HuH-7 (cell line): ENCODE measurements around the gene RECQL5.
A peak's percentile ranks its signal among the peaks of the same experiment; 100 is the strongest.

Source experiments
- DNase-seq: peaks from one replicate; pipeline ENCODE4 v3.0.0; 2011; ENCODE audit warnings: low spot score

RECQL5 gene

DNA sequence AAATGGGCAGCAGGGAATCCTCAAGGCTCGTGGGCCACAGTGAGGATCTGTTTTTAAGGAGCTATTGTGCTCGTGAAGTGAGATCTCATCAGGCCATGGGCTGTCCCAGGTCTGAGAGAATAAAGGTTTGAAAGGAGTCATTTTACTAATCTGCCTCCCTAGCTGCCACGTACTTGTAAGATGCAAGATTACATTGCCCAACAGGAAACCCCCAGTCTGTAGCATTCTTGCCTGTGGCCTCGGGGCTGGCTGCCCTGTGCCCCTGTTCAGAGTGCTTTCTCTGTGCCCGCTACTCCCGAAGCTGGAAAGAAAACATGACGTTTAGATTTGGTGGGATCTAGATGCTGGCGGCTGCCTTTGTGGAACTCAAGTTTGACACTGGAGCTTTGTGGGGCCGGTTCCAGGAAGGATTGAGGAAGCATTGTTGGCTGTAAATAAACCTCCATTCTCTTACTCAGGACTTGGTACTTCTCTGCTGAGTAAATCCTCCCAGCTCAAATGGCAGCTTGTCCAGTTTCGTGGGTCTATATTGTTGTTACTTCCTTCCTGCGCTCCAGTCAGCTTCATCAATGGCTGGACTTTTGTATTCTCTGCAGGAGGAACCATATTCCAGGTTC, 21.4 kb upstream of the RECQL5 start:
- no peak for DNase-seq

DNA sequence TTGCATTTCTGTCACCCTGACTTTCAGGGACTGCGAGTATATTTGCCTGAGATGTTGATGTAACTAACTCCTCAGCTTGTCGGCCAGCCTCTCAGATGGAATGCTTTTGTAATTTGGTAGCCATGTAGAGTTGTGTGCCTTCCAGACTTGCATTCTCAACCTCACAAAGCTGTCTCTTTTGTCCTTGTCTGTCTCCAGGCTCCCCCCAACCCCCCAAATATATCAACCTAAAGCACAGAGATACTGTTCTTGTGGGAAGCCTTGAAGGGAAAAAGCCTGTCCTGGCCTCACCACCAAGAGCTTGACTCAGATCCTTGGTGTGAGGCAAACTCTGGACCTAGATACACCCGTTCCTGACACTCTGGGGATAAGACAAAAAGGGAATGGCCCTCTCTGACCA, 18.5 kb upstream of the RECQL5 start:
- DNase-seq, result no peak

DNA sequence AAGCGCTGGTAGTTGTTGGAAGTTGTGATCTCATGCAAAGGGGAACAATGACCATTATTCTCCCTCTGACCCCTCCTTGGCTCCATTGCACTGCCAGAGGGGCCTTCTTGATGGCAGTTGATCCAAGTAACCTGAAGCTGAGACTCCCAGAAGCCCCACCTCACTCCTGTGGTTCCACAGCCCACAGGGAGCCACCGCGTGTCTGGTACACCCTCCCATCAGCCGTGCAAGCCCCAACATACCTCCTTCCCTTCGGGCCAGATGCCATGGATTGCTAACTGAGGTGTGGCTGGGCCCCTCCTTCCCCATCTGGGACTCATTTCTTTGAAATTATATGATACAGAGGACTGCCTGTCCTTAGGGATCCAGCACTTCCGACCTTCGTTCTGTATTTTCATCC, 18.0 kb upstream of the RECQL5 start:
- DNase-seq, result no peak

DNA sequence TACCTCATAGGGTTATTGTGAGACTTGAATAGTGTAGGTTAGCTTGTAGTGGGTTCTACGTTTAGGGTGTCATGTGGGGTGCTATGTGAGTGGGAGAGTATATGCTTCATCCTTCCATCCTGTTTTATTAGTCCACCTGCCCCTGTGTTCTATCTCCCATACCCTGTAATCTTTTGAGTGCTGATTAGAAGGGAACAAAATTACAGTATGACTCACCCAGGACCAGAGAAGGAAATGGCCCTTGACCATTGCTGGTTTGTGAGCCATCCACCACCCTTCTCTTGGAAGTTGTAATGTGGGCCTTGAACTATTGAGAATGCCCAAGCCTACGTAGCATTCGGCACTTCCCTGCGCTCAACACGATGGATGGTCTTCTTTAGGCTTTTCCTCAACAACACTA, 17.3 kb upstream of the RECQL5 start:
- no peak for DNase-seq

DNA sequence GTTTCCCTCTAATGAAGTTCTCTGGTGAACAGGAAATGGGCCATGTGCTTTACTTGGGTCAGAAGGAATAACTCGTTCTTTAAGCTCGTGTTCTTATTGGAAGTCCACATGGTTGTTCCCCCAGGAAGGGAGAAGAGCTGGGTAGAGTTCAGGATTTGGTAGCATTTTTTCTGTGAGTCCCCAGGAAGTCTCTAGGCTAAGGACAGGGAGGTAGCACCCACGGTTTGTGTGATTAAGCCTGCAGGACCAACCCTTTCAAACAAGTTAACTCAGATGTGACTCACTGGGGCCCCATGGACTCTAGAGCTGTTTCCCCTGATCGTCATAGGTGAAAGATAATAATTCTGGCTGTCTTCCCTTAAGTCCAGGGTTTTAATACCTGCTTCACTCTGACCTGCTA, 16.6 kb upstream of the RECQL5 start:
- DNase-seq, result no peak

DNA sequence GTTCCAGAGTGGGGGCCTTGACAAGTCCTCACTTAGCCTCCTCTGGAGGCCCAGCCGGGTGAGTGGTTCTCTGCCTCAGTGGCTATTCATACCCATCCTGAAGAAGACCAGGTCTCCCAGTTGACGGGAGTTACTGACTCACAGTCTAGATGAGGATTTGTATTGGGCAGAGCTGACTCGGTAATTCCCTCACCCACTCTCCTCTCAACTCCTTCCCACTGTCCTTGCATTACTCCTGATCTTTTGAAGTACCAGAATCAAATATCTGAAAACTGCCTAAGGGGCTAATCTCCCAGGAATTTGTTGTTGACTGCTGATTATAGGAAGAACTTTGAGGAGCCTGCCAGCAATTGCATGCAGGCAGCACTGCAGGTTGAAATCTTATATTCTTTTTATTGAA, 14.3 kb upstream of the RECQL5 start:
- no peak for DNase-seq

DNA sequence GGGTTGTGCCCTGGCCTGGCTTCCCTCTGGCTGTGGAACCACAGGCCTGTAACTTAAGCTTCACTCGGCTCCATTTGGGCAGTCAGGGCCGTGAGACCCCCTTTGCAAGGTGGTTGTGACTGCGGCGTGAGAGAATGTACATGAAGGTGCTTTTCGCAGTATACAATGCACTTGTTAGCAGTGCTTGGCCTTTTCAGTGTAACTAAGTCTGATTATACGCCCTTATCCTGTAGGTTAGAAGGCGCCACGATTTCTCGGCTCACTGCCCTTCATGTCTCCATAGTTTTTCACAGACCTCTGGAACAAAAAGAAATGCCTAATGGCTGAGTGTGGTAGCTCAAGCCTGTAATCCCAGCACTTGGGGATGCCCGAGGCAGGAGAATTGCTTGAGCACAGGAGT, 13.5 kb upstream of the RECQL5 start:
- DNase-seq, result no peak

DNA sequence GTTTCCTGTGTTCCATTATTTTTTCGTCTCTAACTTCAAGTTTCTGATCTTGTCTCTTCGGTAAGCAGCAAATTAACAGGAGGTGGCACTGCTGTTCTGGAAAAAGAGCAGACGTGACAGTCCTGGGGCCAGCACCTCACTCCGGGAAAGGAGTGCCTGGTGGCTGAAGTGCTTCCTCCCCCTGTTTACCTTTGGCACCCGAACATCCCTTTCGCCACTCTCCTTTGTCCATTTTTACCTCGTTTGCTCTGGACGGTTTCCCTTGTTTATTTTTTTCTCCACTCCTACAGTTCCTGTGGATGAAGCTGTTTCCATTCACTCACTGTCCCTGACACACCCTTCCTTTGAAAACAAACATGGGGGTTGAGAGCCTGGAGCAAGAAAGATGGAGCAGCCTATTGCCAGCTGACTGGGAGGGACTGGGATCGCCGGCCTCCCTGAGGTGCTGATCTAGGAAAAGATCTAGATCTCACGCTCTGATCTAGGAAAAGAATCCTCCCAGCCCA, 12.8 kb upstream of the RECQL5 start:
- no peak for DNase-seq

DNA sequence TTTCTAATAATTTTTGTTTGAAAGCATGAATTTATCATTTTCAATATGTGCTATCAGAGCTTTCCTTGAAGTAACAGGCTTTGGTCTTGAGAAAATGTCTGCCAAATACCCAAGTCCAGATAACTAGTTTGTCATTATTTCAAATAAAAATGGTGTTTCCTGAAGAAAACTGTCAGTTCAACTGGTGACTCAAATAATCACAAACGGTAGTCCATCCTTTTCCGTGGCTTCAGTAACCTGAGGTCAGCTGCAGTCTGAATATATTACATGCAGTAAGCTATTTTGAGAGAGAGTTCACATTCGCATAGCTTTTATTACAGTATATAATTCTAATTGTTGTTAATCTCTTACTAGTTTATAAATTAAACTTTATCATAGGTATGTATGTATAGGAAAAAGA, 9.5 kb upstream of the RECQL5 start:
- no peak for DNase-seq

DNA sequence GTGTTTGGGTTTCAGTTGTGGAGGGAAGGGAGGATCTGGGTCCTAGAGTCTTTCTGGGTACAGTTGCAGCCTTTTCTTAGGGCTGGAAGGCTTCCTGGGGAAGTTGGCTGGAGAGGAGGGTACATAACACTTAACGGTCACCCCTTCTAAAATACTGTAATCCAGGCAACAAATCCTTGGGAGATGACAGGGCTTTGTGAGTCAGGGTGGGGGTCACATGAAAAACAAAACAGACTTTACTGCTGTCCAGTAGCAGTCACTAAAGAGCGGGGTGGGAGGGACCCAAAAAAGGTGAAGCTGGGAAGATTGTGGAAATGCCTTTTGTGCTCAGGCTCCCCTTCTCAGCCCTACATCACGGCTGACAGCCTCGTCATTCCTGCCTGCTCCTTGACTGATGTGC, 6.5 kb upstream of the RECQL5 start:
- DNase-seq, result no peak

DNA sequence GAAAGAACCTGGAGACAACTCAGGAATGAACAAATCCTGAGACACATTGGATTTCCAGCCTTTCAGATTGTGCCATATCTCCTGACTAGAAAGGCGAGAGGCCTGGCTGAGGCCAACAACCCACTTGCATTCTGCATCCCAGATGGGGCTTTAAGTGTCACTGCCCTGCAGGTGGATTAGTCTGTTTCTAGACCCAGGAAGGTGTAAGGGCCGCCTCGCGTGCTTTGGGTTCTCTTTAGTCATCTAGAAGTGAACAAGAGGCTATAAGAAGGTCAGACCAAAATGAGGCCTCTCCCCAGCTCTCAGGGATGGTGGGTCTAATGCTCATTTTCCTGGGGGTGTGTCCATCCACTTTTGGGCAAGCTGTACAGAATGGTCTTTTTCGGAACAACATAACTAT, 5.1 kb upstream of the RECQL5 start:
- no peak for DNase-seq

DNA sequence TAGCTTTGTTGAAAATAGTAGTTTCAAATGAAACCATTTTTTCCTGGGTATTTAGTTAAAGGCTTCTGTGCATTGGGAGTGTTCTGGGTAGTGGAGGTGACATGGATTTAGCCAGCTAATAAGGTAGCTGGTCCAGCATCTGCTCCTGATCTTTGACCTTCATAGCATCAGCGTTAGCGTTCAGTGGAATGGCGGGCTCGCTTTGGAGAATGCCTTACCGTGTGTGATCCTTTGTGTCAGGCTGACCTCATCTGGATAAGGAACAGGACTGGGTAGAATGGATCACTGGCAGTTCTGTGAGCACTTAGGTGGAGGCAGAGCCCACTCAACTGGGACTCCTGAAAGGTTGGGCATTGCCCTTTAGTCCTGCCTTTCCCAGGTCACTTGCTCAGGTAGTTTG, 3.9 kb upstream of the RECQL5 start:
- no peak for DNase-seq

DNA sequence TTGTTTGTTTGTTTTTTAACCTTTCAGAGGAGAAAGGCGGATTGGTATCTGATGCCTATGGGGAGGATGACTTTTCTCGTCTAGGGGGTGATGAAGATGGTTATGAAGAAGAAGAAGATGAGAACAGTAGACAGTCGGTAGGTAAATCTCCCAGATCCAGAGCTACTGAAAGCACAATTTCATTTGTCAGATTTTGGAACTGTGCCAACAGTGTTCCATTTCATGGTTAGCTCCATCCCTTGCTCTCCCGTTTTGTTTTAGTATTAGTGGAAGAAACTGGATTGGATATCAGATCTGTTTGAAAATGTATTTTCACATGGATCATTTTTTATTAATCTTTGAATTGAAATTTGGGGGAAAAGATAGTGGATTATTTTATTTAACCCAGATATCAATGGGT, 1.5 kb upstream of the RECQL5 start:
- no peak for DNase-seq

DNA sequence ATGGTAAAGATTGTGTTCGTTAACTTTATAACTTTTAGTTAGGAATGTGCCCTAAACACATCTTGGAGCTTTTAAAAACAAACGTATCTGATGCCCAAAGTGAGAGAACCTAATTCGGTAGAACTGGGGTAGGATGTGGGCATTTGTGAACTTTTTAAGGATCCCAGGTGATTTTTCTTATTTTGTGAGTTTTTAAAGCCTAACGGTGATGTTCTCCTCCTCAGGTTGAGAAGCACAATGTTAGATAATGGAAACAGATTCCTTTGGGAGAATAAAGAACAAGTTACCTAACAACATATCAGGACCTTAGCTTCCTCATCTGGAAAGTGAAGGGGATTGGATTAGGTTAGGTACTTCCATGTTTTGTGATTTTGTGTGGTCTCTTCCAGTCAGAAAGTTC, 871 bp upstream of the RECQL5 start:
- DNase-seq, result no peak

DNA sequence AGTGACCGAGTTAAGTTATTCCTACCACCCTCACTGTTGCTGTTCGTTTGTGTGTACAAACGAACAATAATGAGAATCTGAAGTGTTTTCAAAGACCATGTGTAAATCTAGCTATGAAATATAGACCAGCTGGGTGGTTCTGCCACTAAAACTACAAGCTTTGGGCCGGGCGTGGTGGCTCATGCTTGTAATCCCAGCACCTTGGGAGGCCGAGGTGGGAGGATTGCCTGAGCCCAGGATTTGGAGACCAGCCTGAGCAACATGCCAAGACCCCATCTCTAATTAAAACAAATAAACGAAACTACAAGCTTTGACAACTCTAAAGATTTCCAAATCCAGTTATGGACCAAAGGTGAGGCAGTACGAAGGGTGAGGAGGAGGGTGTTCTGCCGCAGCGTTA, 973 bp downstream of the RECQL5 start:
- DNase-seq, result no peak

DNA sequence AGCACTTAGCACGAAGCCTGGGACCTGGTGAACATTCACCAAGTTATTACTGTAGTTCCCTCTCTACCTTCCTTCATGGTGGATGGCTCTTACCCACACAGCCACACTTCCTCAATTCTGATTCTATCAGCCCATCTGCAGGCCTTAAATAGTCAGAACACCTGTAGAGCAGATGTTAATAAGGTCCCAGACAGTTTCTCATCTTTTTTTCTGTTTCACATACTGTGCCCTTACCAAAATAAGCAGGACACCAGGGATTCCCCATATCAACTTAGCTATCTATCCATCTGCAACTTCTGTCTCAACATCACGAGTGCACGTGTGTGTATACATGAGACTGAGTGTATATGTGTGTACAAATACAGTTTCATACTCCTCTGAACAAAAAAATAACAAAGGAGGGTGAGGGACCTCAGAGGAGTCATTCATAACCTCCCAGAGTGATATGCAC, 2.8 kb downstream of the RECQL5 start:
- DNase-seq, result no peak

DNA sequence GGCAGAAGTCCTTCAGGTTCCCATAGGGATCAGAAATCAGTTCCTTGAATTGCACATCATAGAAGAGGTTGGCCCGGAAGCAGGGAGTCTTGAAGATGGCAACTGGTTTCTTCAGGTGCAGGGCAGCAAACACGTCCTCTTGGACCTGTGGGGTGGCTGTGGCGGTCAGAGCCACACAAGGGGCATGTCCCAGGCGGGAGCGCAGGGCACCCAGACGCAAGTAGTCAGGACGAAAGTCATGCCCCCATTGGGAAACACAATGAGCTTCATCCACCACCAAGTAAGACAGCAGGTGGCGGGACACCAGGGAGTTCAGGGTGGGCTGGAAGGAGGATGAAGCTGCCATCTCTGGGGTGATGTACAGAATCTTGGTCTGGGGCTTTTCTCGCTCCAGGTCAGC, 4.4 kb downstream of the RECQL5 start:
- no peak for DNase-seq

DNA sequence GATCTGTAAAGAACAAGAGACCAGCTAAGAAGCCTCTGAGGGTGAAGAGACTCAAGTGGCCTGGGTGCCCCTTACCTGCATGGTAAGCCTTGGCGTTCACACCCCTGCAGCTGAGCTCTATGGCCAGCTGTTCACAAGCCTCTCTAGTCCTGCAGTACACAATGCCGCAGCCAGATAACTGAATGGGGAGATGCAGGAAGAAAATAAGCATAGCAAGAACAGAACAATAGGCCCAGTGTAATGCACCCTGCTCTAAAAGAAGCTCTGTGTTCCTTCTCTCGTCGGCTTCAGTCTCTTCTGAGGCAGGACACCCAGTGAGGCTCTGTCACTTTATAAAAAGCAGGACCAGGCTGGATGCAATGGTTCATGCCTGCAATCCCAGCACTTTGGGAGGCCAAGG, 5.4 kb downstream of the RECQL5 start:
- no peak for DNase-seq

DNA sequence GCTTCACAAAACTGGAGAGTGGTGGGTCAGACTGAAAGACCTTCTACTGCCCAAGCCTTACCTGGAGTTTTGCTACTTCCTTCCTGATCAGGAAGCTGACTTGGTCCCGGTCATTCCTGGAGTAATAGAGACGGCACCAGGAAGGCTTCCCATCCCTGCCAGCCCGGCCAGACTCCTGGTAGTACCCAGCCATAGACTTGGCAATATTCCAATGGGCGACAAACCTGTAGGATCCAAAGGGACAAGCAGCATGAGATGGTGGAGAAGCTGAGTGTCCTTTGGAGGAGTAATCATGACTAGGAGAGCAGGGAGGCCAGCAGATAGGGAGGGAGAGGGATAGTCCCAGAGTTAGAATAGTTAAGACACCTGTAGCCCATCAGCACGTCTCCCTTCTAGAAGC, 8.7 kb downstream of the RECQL5 start:
- no peak for DNase-seq

DNA sequence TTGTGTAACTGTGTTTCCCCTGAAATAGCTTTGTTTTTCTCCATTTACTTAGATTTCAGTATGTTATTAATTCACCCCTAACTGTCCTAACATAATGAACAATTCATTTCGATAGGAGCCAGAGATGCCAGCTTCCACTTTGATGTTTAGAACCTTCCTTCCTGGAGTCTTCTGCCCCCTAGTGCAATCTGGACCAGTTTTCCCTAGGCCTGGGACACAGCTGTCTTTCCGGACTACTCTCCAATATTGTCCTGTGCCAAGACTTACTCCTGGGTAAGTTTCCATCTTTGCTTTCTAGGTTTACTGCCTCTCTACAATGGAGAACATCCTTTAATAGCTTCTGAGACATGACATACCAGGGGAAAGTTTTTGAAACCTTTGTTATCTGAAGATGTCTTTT, 12.8 kb downstream of the RECQL5 start:
- DNase-seq, result no peak

DNA sequence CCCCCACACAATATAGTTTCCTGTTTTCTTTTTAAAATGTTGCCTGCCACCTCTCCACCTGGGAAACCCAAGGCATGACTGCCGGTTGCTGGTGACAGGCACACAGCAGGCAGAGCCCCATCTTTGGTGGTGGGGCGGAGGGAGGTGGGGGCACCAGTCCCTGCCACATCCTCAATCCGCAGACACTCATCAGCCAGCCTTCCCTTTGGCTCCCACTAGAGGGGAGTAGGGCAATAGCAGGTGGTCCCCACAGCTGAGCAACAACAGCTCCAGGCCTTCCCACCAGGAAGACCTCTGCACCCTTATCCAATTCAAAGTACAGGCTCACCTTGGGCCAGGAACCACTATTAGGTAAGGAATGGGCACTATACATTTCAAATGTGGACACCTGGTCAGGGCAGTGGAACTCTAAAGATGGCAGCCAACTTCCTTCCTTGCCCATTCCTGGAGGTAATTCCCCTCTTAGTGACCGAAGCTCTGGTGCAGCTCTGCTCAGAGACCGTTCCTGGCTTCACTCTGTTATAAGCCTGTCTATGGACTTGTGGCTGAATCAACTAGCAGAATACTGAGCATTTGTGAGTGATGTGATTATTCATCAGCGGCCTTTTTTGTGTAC, 13.9 kb downstream of the RECQL5 start:
- peak; percentile 73 for DNase-seq

DNA sequence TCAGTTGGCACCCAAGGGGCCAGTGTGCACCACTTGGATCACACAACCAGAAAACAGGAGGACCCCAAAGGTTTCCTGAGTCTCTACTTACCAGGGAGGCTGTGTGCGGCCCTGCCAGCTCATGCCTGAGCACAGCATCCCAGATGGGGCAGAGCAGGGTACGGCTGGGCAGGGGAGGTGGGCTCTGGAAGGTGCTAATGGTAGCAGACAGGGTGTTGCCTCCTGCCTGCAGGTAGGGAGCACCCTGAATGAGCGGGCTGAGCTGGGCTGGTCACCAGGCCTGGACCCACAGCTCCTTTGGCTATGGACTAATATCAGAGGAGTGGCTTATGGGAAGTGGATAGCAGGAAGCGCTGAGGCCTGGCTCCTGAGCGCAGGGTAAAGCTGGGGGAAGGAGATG, 14.6 kb downstream of the RECQL5 start:
- no peak for DNase-seq

DNA sequence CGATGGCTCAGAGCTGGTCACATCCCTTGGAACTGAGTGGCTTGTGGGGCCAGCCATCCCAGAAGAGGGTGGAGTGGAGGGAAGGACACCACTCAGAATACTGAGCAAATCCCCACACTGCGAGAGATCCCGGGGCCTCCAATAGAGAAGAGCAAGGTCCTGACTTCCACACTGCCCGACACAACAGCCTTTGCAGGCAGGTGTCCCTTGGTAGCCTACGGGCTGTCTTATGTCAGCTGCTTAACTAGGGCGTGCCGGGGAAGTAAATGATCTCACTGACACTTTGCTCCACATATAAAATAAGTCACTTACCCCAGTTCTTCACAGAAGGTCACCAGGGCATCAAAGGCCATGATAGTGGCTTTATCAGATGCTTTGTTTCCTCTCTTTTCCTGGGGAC, 16.1 kb downstream of the RECQL5 start:
- no peak for DNase-seq

DNA sequence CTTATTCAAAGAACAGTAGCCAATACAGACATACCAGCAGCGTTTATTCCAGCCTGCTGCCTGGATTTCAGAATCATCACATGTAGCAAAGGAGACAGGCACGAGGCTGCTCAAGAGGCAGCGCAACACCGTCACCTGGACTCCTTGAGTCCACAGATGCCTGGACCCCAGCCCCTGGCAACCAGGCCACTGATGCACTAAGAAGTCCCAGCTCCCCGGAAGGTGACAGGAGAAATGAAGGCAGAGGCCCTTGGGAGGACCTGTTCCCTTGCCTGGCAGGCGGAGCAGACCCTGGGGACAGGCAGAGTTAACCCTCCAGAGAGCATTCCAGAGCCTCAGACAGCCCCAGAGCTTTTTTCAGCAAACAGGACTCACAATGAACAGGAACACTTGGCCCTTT, 17.3 kb downstream of the RECQL5 start:
- no peak for DNase-seq
